Sigmoid colon (tissue), 4 donors: ENCODE results near the gene SIAH2.

ENCODE experiments used
- CTCF ChIP-seq, 4 experiments: fragments of 450-650 bp in 3 of 4; fragments of 200-600 bp in 1 of 4; IDR thresholded peaks; one replicate each; pipeline ENCODE4 v1.5.1; 2016 to 2019; ENCODE audit warnings: antibody characterized with exemption in 4 of 4, mild to moderate bottlenecking in 3 of 4, moderate library complexity in 2 of 4
- EP300 ChIP-seq, 4 donors: sonication (generic); formaldehyde crosslinking; IDR thresholded peaks; one replicate each; pipeline ENCODE4 v1.6.1; 2017; ENCODE audit warnings: antibody characterized with exemption in 4 of 4
- POLR2A ChIP-seq, 2 donors: fragments of 450-650 bp; IDR thresholded peaks; one replicate each; pipeline ENCODE4 v1.6.1; 2016; ENCODE audit warnings: antibody characterized with exemption in 2 of 2, mild to moderate bottlenecking in 2 of 2, moderate library complexity in 2 of 2

GRCh38 chr3:150784747-150785125 lies 21.8 kb upstream of the SIAH2 start:
- TF ChIP-seq CTCF (IDR thresholded peaks at IDR 0.05) (no peak), EP300 (IDR thresholded peaks at IDR 0.05) (no peak), POLR2A (IDR thresholded peaks at IDR 0.05) (no peak)
